SK-N-SH (cell line): ENCODE data around the gene AFF3.

ENCODE experiments used
- CTCF ChIP-seq: fragments of 200-600 bp; sonication (generic); IDR thresholded peaks from 2 replicates; pipeline ENCODE4 v1.6.1; 2017; ENCODE audit warnings: antibody characterized with exemption, mild to moderate bottlenecking, moderate library complexity
- EP300 ChIP-seq, 2 experiments: IDR thresholded peaks; 2 replicates each; pipeline versions ENCODE4 v1.4.0 to v1.6.1; 2012; ENCODE audit warnings: borderline replicate concordance in 1 of 2, low read depth in 1 of 2, low read length in 1 of 2
- JUND ChIP-seq: IDR thresholded peaks from 2 replicates; pipeline ENCODE4 v1.4.0; 2012
- PBX3 ChIP-seq: IDR thresholded peaks from 2 replicates; pipeline ENCODE4; 2012
- POLR2AphosphoS5 ChIP-seq: IDR thresholded peaks from 2 replicates; pipeline ENCODE4 v1.6.1; 2012; ENCODE audit warnings: low read depth, low read length
- RAD21 ChIP-seq: IDR thresholded peaks from 2 replicates; pipeline ENCODE4 v1.6.1; 2012; ENCODE audit warnings: mild to moderate bottlenecking, low read length
- RXRA ChIP-seq: IDR thresholded peaks from 2 replicates; pipeline ENCODE4 v1.4.0; 2012; ENCODE audit warnings: low read depth, mild to moderate bottlenecking, borderline replicate concordance

GRCh38 chr2:99682275-99683060, 459.9 kb downstream of the AFF3 start:
- TF ChIP-seq POLR2AphosphoS5 (no peak), RAD21 (no peak), JUND (no peak), CTCF (no peak), PBX3 (no peak), EP300 (IDR thresholded peaks at IDR 0.05; ENCODE audit: borderline replicate concordance in 1 of 2, low read depth in 1 of 2, low read length in 1 of 2) (no peak), RXRA (no peak)
